Mammary epithelial cell (primary cell): ENCODE measurements around the gene GLB1L.

ENCODE experiments used
- CTCF ChIP-seq, 2 donors: IDR thresholded peaks in 1 of 2; conservative IDR thresholded peaks in 1 of 2; 2 replicates each; pipeline ENCODE4 v1.5.1; 2011 to 2012; ENCODE audit warnings: inconsistent platforms in 2 of 2, low read length in 2 of 2, mild to moderate bottlenecking in 2 of 2, control low read depth in 1 of 2, low read depth in 1 of 2; ENCODE audit not compliant: insufficient read depth in 1 of 2; ENCODE audit errors: extremely low read depth in 1 of 2
- EZH2 ChIP-seq: IDR thresholded peaks from 2 replicates; pipeline ENCODE4 v1.6.1; 2012; ENCODE audit warnings: low read length, inconsistent platforms, borderline replicate concordance

GRCh38 chr2:219206328-219207133, 38.7 kb downstream of the GLB1L start, which contains the start of gene ZFAND2B:
- TF ChIP-seq CTCF (conservative IDR thresholded peaks at IDR 0.05 in 1 of 2, IDR thresholded peaks at IDR 0.05 in 1 of 2; ENCODE audit: extremely low read depth in 1 of 2, insufficient read depth in 1 of 2, low read depth in 1 of 2, low read length in 2 of 2) (no peak), EZH2 (no peak)
